ENCODE data around the gene PAK6. TPM values are rescaled to one million over a fixed set of nuclear protein-coding genes. Genes with fewer than 3 reads are reported as not detected.
A peak's percentile ranks its signal among the peaks of the same experiment; 100 is the strongest.

Gene PAK6
- total RNA-seq = 19.9 TPM

- H3K9me3 ChIP-seq = no peaks in the 10 kb centered on the region
- H3K36me3 ChIP-seq = no peaks in the 10 kb centered on the region
- TF ChIP-seq POLR2A (IDR thresholded peaks at IDR 0.05) = no peak
- TF ChIP-seq CTCF (IDR thresholded peaks at IDR 0.05) = no peak
- TF ChIP-seq POLR2AphosphoS5 (IDR thresholded peaks at IDR 0.05; ENCODE audit: insufficient read depth in 1 of 2, low read depth in 1 of 2) = no peak
- H3K27ac ChIP-seq = peak within 1 kb of the TSS; percentile 52
- H3K4me1 ChIP-seq = peaks cover 32% of the 10 kb centered on the region
- intact Hi-C loops (cut with DNase I) = no loop called here
- no peaks in the 10 kb centered on the region for H3K27me3 ChIP-seq
- peak within 1 kb of the TSS; percentile 29 to 41 for H3K4me3 ChIP-seq
- peak in 1 of 2 donors; percentile 82 for DNase-seq (ENCODE audit: extremely low spot score in 2 of 2)
Measured at GRCh38 chr15:40238532-40239403, at the start of gene PAK6. Gene PAK6 (plus strand): TSS chr15:40239063. CDS start chr15:40264786, 25,723 bp downstream.

- DNase-seq (ENCODE audit: extremely low spot score in 2 of 2) = no peak
- Histone ChIP-seq H3K9me3 (no peaks in the 10 kb centered on the region), H3K4me1 (no peaks in the 10 kb centered on the region), H3K27me3 (no peaks in the 10 kb centered on the region), H3K27ac (no peak overlapping the region), H3K4me3 (no peak overlapping the region), H3K36me3 (no peaks in the 10 kb centered on the region)
- TF ChIP-seq CTCF (IDR thresholded peaks at IDR 0.05) (no peak), POLR2A (IDR thresholded peaks at IDR 0.05) (no peak), POLR2AphosphoS5 (IDR thresholded peaks at IDR 0.05; ENCODE audit: insufficient read depth in 1 of 2, low read depth in 1 of 2) (no peak)
- intact Hi-C loops (cut with DNase I) = no loop called here
Measured at GRCh38 chr15:40190591-40190990, 48.3 kb upstream of the PAK6 start.

GRCh38 chr15:40192942-40193341 lies 45.9 kb upstream of the PAK6 start:
- Histone ChIP-seq H3K9me3 (no peaks in the 10 kb centered on the region), H3K27me3 (no peaks in the 10 kb centered on the region), H3K4me3 (no peak overlapping the region), H3K4me1 (no peaks in the 10 kb centered on the region), H3K36me3 (no peaks in the 10 kb centered on the region), H3K27ac (no peak overlapping the region)
- intact Hi-C loops (cut with DNase I) = no loop called here
- no peak for DNase-seq (ENCODE audit: extremely low spot score in 2 of 2)
- TF ChIP-seq CTCF (IDR thresholded peaks at IDR 0.05) (no peak), POLR2AphosphoS5 (IDR thresholded peaks at IDR 0.05; ENCODE audit: insufficient read depth in 1 of 2, low read depth in 1 of 2) (no peak), POLR2A (IDR thresholded peaks at IDR 0.05) (no peak)

- intact Hi-C loops (cut with DNase I) = no loop called here
- DNase-seq (ENCODE audit: extremely low spot score in 2 of 2) = no peak
- no peaks in the 10 kb centered on the region for H3K4me1 ChIP-seq
- no peaks in the 10 kb centered on the region for H3K27me3 ChIP-seq
- TF ChIP-seq CTCF (IDR thresholded peaks at IDR 0.05) = no peak
- no peak for TF ChIP-seq POLR2A (IDR thresholded peaks at IDR 0.05)
- TF ChIP-seq POLR2AphosphoS5 (IDR thresholded peaks at IDR 0.05; ENCODE audit: insufficient read depth in 1 of 2, low read depth in 1 of 2) = no peak
- H3K4me3 ChIP-seq = no peak overlapping the region
- no peaks in the 10 kb centered on the region for H3K9me3 ChIP-seq
- no peak overlapping the region for H3K27ac ChIP-seq
- no peaks in the 10 kb centered on the region for H3K36me3 ChIP-seq
Measured at GRCh38 chr15:40197434-40197833, 41.4 kb upstream of the PAK6 start.

All from vagina (tissue), 2 donors.